ENCODE results near the gene PTPN14. TPM values are rescaled to one million over a fixed set of nuclear protein-coding genes. Genes with fewer than 3 reads are reported as not detected.

The PTPN14 gene
- polyA plus RNA-seq, 1 donor from 2014 or later = 0.07 TPM

GRCh38 chr1:214590696-214591095 lies 39.3 kb upstream of the PTPN14 start:
- H3K4me2 ChIP-seq (ENCODE audit: low read length) = no peak overlapping the region
- no peaks in the 10 kb centered on the region for H3K9me2 ChIP-seq (ENCODE audit: insufficient read depth, low read length)
- no peaks in the 10 kb centered on the region for H4K20me1 ChIP-seq (ENCODE audit: insufficient read depth)
- H3K79me2 ChIP-seq (replicated peaks; ENCODE audit: insufficient read depth, low read length) = no peaks in the 10 kb centered on the region
- H3F3A ChIP-seq (ENCODE audit: insufficient read depth, low read length, poor library complexity, severe bottlenecking) = no peaks in the 10 kb centered on the region
- no peak overlapping the region for H3K27ac ChIP-seq (ENCODE audit: low read length)
- TF ChIP-seq REST (IDR thresholded peaks at IDR 0.05; ENCODE audit: borderline replicate concordance) = no peak
- TF ChIP-seq SMC3 (conservative IDR thresholded peaks at IDR 0.05; ENCODE audit: poor library complexity) = no peak
- no peak for TF ChIP-seq TAF1 (IDR thresholded peaks at IDR 0.05; ENCODE audit: low read depth)
- no peak for TF ChIP-seq POLR2AphosphoS5 (IDR thresholded peaks at IDR 0.05)
- no peak for TF ChIP-seq CTCF (IDR thresholded peaks at IDR 0.05; ENCODE audit: poor library complexity, severe bottlenecking)
- no peak for TF ChIP-seq EP300 (conservative IDR thresholded peaks at IDR 0.05; ENCODE audit: poor library complexity, severe bottlenecking)
- no peaks in the 10 kb centered on the region for H3K36me3 ChIP-seq (ENCODE audit: insufficient read depth, low read length)
- no peaks in the 10 kb centered on the region for H3K9me3 ChIP-seq (ENCODE audit: low read length)
- H3K27me3 ChIP-seq (ENCODE audit: insufficient read depth, low read depth, low read length) = no peaks in the 10 kb centered on the region
- no peak overlapping the region for H3K9ac ChIP-seq (ENCODE audit: low read length)
- no peak overlapping the region for H3K4me3 ChIP-seq (ENCODE audit: low read length)
- no peak overlapping the region for H2AFZ ChIP-seq (ENCODE audit: low read depth, low read length)

- H4K20me1 ChIP-seq (ENCODE audit: insufficient read depth) = no peaks in the 10 kb centered on the region
- H3K79me2 ChIP-seq (replicated peaks; ENCODE audit: insufficient read depth, low read length) = no peaks in the 10 kb centered on the region
- H3K4me2 ChIP-seq (ENCODE audit: low read length) = no peak overlapping the region
- H3K27ac ChIP-seq (ENCODE audit: low read length) = no peak overlapping the region
- no peak overlapping the region for H2AFZ ChIP-seq (ENCODE audit: low read depth, low read length)
- H3K9me2 ChIP-seq (ENCODE audit: insufficient read depth, low read length) = no peaks in the 10 kb centered on the region
- H3K27me3 ChIP-seq (ENCODE audit: insufficient read depth, low read depth, low read length) = no peaks in the 10 kb centered on the region
- H3K4me3 ChIP-seq (ENCODE audit: low read length) = no peak overlapping the region
- TF ChIP-seq POLR2AphosphoS5 (IDR thresholded peaks at IDR 0.05) (no peak), EZH2 (IDR thresholded peaks at IDR 0.05; ENCODE audit: borderline replicate concordance, insufficient read depth, low read length, poor library complexity, severe bottlenecking) (no peak), MXI1 (conservative IDR thresholded peaks at IDR 0.05; ENCODE audit: poor library complexity, severe bottlenecking) (no peak), CTCF (IDR thresholded peaks at IDR 0.05; ENCODE audit: poor library complexity, severe bottlenecking) (no peak), REST (IDR thresholded peaks at IDR 0.05; ENCODE audit: borderline replicate concordance) (no peak), EP300 (conservative IDR thresholded peaks at IDR 0.05; ENCODE audit: poor library complexity, severe bottlenecking) (no peak), RAD21 (conservative IDR thresholded peaks at IDR 0.05) (no peak), TAF1 (IDR thresholded peaks at IDR 0.05; ENCODE audit: low read depth) (no peak), SMC3 (conservative IDR thresholded peaks at IDR 0.05; ENCODE audit: poor library complexity) (no peak)
- H3K9ac ChIP-seq (ENCODE audit: low read length) = no peak overlapping the region
- no peaks in the 10 kb centered on the region for H3K9me3 ChIP-seq (ENCODE audit: low read length)
- no peaks in the 10 kb centered on the region for H3F3A ChIP-seq (ENCODE audit: insufficient read depth, low read length, poor library complexity, severe bottlenecking)
- no peaks in the 10 kb centered on the region for H3K36me3 ChIP-seq (ENCODE audit: insufficient read depth, low read length)
Measured at GRCh38 chr1:214588963-214589597, 37.7 kb upstream of the PTPN14 start.

Data from neural cell (in vitro differentiated cells).